HFF-Myc (cell line): ENCODE data around the gene GNAS-AS1.

Experiments used
- DNase-seq: peaks from one replicate; pipeline ENCODE4 v3.0.0-alpha.2; 2011; ENCODE audit warnings: low read depth; ENCODE audit errors: extremely low read depth
- H3K4me3 ChIP-seq: replicated peaks from 2 replicates; pipeline ENCODE4 v1.5.1; 2011; ENCODE audit warnings: low read depth, mild to moderate bottlenecking, control low read depth, low read length
- CTCF ChIP-seq: IDR thresholded peaks from 2 replicates; pipeline ENCODE4 v1.5.1; 2012; ENCODE audit warnings: mild to moderate bottlenecking, low read depth, low read length, control low read depth; ENCODE audit errors: missing control alignments

Gene GNAS-AS1

DNA sequence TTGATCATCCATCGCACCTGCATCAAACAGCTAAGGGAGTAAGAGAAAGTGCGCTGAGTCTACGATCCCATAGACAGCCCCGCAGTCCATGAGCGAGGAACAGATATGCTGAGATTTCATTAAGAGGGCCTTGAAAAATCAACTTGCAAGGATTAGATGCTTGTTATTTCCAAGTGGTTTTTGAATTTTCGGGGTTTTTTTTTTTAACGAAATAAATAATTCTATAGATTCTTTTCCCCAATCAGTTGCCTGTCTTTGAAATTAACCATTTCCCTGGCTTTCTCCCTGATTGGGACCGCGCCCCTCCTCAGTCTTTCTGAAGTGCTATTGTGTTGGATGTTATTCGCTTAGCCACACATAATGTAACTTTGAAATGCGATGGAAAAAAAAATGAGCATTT, 48.6 kb downstream of the GNAS-AS1 start:
- DNase-seq: no peak
- TF ChIP-seq CTCF: no peak
- H3K4me3 ChIP-seq: no peak overlapping the region

GRCh38 chr20:58800134-58800871, 50.4 kb downstream of the GNAS-AS1 start:
- H3K4me3 ChIP-seq: no peak overlapping the region
- no peak for TF ChIP-seq CTCF
- DNase-seq: no peak

- no peak for TF ChIP-seq CTCF
- no peak for DNase-seq
Observed at GRCh38 chr20:58797371-58798338, 53.0 kb downstream of the GNAS-AS1 start.

GRCh38 chr20:58795923-58796245, 54.8 kb downstream of the GNAS-AS1 start:
- no peak overlapping the region for H3K4me3 ChIP-seq
- DNase-seq: no peak
- TF ChIP-seq CTCF: no peak

More at GRCh38 chr20:58797371-58798338, 53.0 kb downstream of the GNAS-AS1 start:
- no peak overlapping the region for H3K4me3 ChIP-seq

DNA sequence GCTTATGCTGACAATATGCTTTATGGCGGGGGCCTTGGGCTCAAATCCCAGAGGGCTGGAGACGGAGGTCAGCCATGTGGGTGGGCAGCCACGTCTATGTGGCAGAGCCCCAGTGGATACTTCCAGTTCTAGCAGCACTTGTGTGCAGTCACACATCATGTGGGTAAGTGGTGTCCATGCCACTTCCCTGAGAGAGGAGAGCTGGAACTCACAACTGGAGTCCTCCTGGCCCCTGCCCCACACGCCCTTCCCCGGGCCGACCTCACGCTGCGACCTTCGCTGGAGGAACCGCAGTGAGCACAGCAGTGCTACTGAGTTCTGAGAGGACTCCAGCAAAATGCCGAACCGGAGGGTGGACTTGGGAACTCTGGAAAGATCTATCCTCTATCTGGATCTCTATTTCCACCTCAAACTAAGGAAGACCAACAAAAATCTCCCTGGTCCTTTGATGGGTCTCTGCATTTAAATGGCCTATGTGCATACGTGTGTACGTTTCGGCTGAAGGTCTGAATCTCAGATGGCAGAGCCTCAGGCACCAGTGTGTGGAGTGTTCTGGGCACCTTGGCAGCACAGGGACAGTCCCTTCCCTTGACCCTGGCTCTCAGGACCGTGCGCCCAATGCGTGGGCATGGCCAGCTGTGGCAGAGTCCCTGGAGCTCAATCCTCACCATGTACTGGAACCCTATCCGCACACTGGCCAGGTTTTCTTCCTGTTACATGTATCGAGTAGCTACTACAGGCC, 55.4 kb downstream of the GNAS-AS1 start:
- no peak for TF ChIP-seq CTCF
- no peak for DNase-seq
- H3K4me3 ChIP-seq: no peak overlapping the region

GRCh38 chr20:58794510-58795180, 56.1 kb downstream of the GNAS-AS1 start:
- DNase-seq: no peak
- H3K4me3 ChIP-seq: no peak overlapping the region
- no peak for TF ChIP-seq CTCF
